SJCRH30 (cell line): ENCODE results near the gene CCDC195. TPM values are rescaled to one million over a fixed set of nuclear protein-coding genes. Genes with fewer than 3 reads are reported as not detected.

Experiments
- DNase-seq, 2 experiments: peaks; one replicate each; pipeline ENCODE4 v3.0.0-alpha.2; 2015 to 2020
- H3K27ac ChIP-seq: fragments of 250-450 bp; sonication (Bioruptor Pico); 2 replicates; pipeline ENCODE4 v1.5.1; 2020; ENCODE audit warnings: mild to moderate bottlenecking, moderate library complexity
- H3K27me3 ChIP-seq: fragments of 250-450 bp; sonication (Bioruptor Pico); 2 replicates; pipeline ENCODE4 v1.5.1; 2020; ENCODE audit warnings: mild to moderate bottlenecking, moderate library complexity
- H3K36me3 ChIP-seq: fragments of 250-450 bp; sonication (Bioruptor Pico); 2 replicates; pipeline ENCODE4 v1.5.1; 2020; ENCODE audit warnings: mild to moderate bottlenecking, moderate library complexity
- H3K4me1 ChIP-seq: fragments of 250-450 bp; sonication (Bioruptor Pico); 2 replicates; pipeline ENCODE4 v1.5.1; 2020; ENCODE audit warnings: mild to moderate bottlenecking, moderate library complexity
- H3K4me3 ChIP-seq: fragments of 250-450 bp; sonication (Bioruptor Pico); 2 replicates; pipeline ENCODE4 v1.5.1; 2020; ENCODE audit warnings: mild to moderate bottlenecking, moderate library complexity
- H3K9me3 ChIP-seq: fragments of 250-450 bp; sonication (Bioruptor Pico); replicated peaks from 2 replicates; pipeline ENCODE4 v1.5.1; 2020; ENCODE audit warnings: mild to moderate bottlenecking, moderate library complexity
- total RNA-seq: library from RNA; depleted of rRNA; stranded (reverse); fragments of >200 nt; shearing (Covaris generic); gene quantifications from 2 replicates; pipeline ENCODE4 v1.2.3, GENCODE V29; 2014

Gene CCDC195
- total RNA-seq, 1 experiment from 2014 or later: 1.1 TPM

- Histone ChIP-seq H3K4me3 (no peak overlapping the region), H3K27ac (peak overlapping the region; percentile 99), H3K4me1 (peaks cover 28% of the 10 kb centered on the region), H3K9me3 (0 out of 2 replicates have a peak, but pooled peaks cover 3% of the 10 kb centered on the region), H3K27me3 (no peaks in the 10 kb centered on the region), H3K36me3 (no peaks in the 10 kb centered on the region)
- DNase-seq: peak; percentile 77 to 84
These were observed 6.1 kb upstream of the CCDC195 start for GRCh38 chr2:224722250-224722649.

- Histone ChIP-seq H3K4me3 (no peak overlapping the region), H3K27ac (no peak overlapping the region), H3K4me1 (peaks cover 11% of the 10 kb centered on the region), H3K9me3 (peaks cover 9% of the 10 kb centered on the region; the same call in 1 of the 2 replicates), H3K36me3 (no peaks in the 10 kb centered on the region), H3K27me3 (no peaks in the 10 kb centered on the region)
- no peak for DNase-seq
These were observed 756 bp upstream of the CCDC195 start for GRCh38 chr2:224716921-224717320.

GRCh38 chr2:224711859-224712665, 4.1 kb downstream of the CCDC195 start:
- peak overlapping the region; percentile 68 for H3K27ac ChIP-seq
- H3K4me1 ChIP-seq: peaks cover 24% of the 10 kb centered on the region
- H3K4me3 ChIP-seq: peak overlapping the region; percentile 23
- DNase-seq: peak; percentile 57 to 65
- no peaks in the 10 kb centered on the region for H3K27me3 ChIP-seq
- H3K36me3 ChIP-seq: no peaks in the 10 kb centered on the region
- peaks cover 11% of the 10 kb centered on the region for H3K9me3 ChIP-seq

GRCh38 chr2:224711381-224711780, 4.8 kb downstream of the CCDC195 start:
- Histone ChIP-seq H3K4me3 (no peak overlapping the region), H3K9me3 (peaks cover 11% of the 10 kb centered on the region), H3K27ac (peak overlapping the region; percentile 68), H3K4me1 (peaks cover 24% of the 10 kb centered on the region), H3K36me3 (no peaks in the 10 kb centered on the region), H3K27me3 (no peaks in the 10 kb centered on the region)
- DNase-seq: no peak

- Histone ChIP-seq H3K4me1 (peaks cover 27% of the 10 kb centered on the region), H3K9me3 (peaks cover 7% of the 10 kb centered on the region), H3K4me3 (no peak overlapping the region), H3K36me3 (no peaks in the 10 kb centered on the region), H3K27ac (no peak overlapping the region), H3K27me3 (no peaks in the 10 kb centered on the region)
- no peak for DNase-seq
These were observed 6.9 kb downstream of the CCDC195 start for GRCh38 chr2:224709301-224709700.

GRCh38 chr2:224694502-224694901, 21.7 kb downstream of the CCDC195 start:
- H3K27me3 ChIP-seq: no peaks in the 10 kb centered on the region
- H3K36me3 ChIP-seq: no peaks in the 10 kb centered on the region
- peaks cover 5% of the 10 kb centered on the region; the same call in 1 of the 2 replicates for H3K9me3 ChIP-seq
- H3K4me1 ChIP-seq: peaks cover 17% of the 10 kb centered on the region
- no peak overlapping the region for H3K27ac ChIP-seq
- no peak overlapping the region for H3K4me3 ChIP-seq
- DNase-seq: no peak

- no peaks in the 10 kb centered on the region for H3K36me3 ChIP-seq
- no peak for DNase-seq
- no peak overlapping the region for H3K4me3 ChIP-seq
- H3K4me1 ChIP-seq: peaks cover 39% of the 10 kb centered on the region
- H3K27me3 ChIP-seq: no peaks in the 10 kb centered on the region
- no peak overlapping the region for H3K27ac ChIP-seq
- 0 out of 2 replicates have a peak, but pooled peaks cover 5% of the 10 kb centered on the region for H3K9me3 ChIP-seq
These were observed 24.6 kb downstream of the CCDC195 start for GRCh38 chr2:224691563-224691962.

GRCh38 chr2:224690868-224691267, 25.3 kb downstream of the CCDC195 start:
- H3K27ac ChIP-seq: peak overlapping the region; percentile 91
- H3K27me3 ChIP-seq: no peaks in the 10 kb centered on the region

GRCh38 chr2:224689539-224689938, 26.6 kb downstream of the CCDC195 start:
- H3K4me1 ChIP-seq: peaks cover 43% of the 10 kb centered on the region
- H3K27ac ChIP-seq: peak overlapping the region; percentile 91
- no peaks in the 10 kb centered on the region for H3K27me3 ChIP-seq
- no peak overlapping the region for H3K4me3 ChIP-seq
- peak; percentile 73 to 90 for DNase-seq
- 0 out of 2 replicates have a peak, but pooled peaks cover 5% of the 10 kb centered on the region for H3K9me3 ChIP-seq
- no peaks in the 10 kb centered on the region for H3K36me3 ChIP-seq

More at GRCh38 chr2:224690868-224691267, 25.3 kb downstream of the CCDC195 start:
- H3K4me3 ChIP-seq: no peak overlapping the region
- H3K9me3 ChIP-seq: 0 out of 2 replicates have a peak, but pooled peaks cover 5% of the 10 kb centered on the region
- peaks cover 43% of the 10 kb centered on the region for H3K4me1 ChIP-seq
- no peaks in the 10 kb centered on the region for H3K36me3 ChIP-seq
- no peak for DNase-seq

GRCh38 chr2:224688997-224689396, 27.2 kb downstream of the CCDC195 start:
- Histone ChIP-seq H3K36me3 (no peaks in the 10 kb centered on the region), H3K4me1 (peaks cover 43% of the 10 kb centered on the region), H3K27ac (peak overlapping the region; percentile 91), H3K9me3 (0 out of 2 replicates have a peak, but pooled peaks cover 5% of the 10 kb centered on the region), H3K27me3 (no peaks in the 10 kb centered on the region), H3K4me3 (no peak overlapping the region)
- peak; percentile 50 to 71 for DNase-seq

GRCh38 chr2:224687156-224687555, 29.0 kb downstream of the CCDC195 start:
- peak; percentile 78 to 97 for DNase-seq
- 0 out of 2 replicates have a peak, but pooled peaks cover 5% of the 10 kb centered on the region for H3K9me3 ChIP-seq
- no peaks in the 10 kb centered on the region for H3K36me3 ChIP-seq
- peak overlapping the region; percentile 94 for H3K27ac ChIP-seq
- H3K4me1 ChIP-seq: peaks cover 50% of the 10 kb centered on the region
- no peak overlapping the region for H3K4me3 ChIP-seq
- no peaks in the 10 kb centered on the region for H3K27me3 ChIP-seq

GRCh38 chr2:224685121-224685520, 31.0 kb downstream of the CCDC195 start:
- H3K9me3 ChIP-seq: no peaks in the 10 kb centered on the region
- no peak overlapping the region for H3K4me3 ChIP-seq
- peaks cover 45% of the 10 kb centered on the region for H3K4me1 ChIP-seq
- no peak for DNase-seq
- H3K27me3 ChIP-seq: no peaks in the 10 kb centered on the region
- H3K36me3 ChIP-seq: no peaks in the 10 kb centered on the region
- no peak overlapping the region for H3K27ac ChIP-seq

GRCh38 chr2:224682134-224682533, 34.0 kb downstream of the CCDC195 start:
- H3K4me3 ChIP-seq: no peak overlapping the region
- DNase-seq: peak; percentile 52 to 82
- H3K36me3 ChIP-seq: no peaks in the 10 kb centered on the region
- no peaks in the 10 kb centered on the region for H3K9me3 ChIP-seq
- H3K27me3 ChIP-seq: no peaks in the 10 kb centered on the region
- peaks cover 39% of the 10 kb centered on the region for H3K4me1 ChIP-seq
- H3K27ac ChIP-seq: peak overlapping the region; percentile 5; the same call in 1 of the 2 replicates

GRCh38 chr2:224671731-224672130, 44.4 kb downstream of the CCDC195 start:
- no peak overlapping the region; the same call in 1 of the 2 replicates for H3K27ac ChIP-seq
- peaks cover 3% of the 10 kb centered on the region; the same call in 1 of the 2 replicates for H3K9me3 ChIP-seq
- no peak overlapping the region for H3K4me3 ChIP-seq
- H3K27me3 ChIP-seq: no peaks in the 10 kb centered on the region
- DNase-seq: peak; percentile 20 to 79
- no peaks in the 10 kb centered on the region for H3K36me3 ChIP-seq
- peaks cover 7% of the 10 kb centered on the region; the same call in 1 of the 2 replicates for H3K4me1 ChIP-seq

GRCh38 chr2:224670203-224670602, 46.0 kb downstream of the CCDC195 start:
- DNase-seq: no peak
- Histone ChIP-seq H3K9me3 (peaks cover 7% of the 10 kb centered on the region; the same call in 1 of the 2 replicates), H3K4me1 (peaks cover 10% of the 10 kb centered on the region; the same call in 1 of the 2 replicates), H3K4me3 (no peak overlapping the region), H3K27me3 (no peaks in the 10 kb centered on the region), H3K36me3 (no peaks in the 10 kb centered on the region), H3K27ac (no peak overlapping the region)
